ENCODE data around the gene GIMAP4. TPM values are rescaled to one million over a fixed set of nuclear protein-coding genes. Genes with fewer than 3 reads are reported as not detected.

GIMAP4 gene
- total RNA-seq = 0.09 TPM in 1 of 2 replicates, not detected in the other

DNA sequence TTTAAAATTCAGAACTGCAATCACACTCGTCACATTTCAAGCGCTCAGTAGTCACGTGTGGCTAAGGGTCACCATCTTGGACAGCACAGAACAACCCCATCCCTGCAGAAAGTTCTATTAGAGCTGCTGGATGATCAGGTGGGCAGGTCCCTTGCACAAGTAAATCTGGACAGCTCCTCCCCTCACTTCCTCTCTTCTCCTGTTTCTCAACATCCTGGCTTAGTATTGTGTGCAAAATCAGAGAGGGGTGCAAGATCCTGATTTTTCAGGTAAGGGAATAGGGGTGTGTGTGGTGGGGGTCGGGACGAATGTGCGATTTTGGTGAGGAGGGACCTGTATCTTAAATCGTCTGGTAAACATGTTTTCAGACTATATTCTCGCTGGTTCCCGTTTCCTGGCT lies at the start of gene GIMAP4:
Gene GIMAP4, plus strand, starts transcription at position 222 of the 400 bp plus-strand sequence. CDS start 2,512 bp downstream, outside the sequence.

Other genes starting within 250 kb of the GIMAP4 start
- gene LRRC61, start 244.0 kb upstream of the GIMAP4 start, total RNA-seq = 0.69 and 1.4 TPM in 2 replicates
- gene ACTR3C, start 243.8 kb upstream of the GIMAP4 start, total RNA-seq = 0.26 and 2.0 TPM in 2 replicates
- 2.4 and 11.5 TPM in 2 replicates for gene RARRES2, start 225.8 kb upstream of the GIMAP4 start, total RNA-seq
- 12.5 and 24.4 TPM in 2 replicates for gene REPIN1, start 198.6 kb upstream of the GIMAP4 start, total RNA-seq
- gene ZNF775, start 188.1 kb upstream of the GIMAP4 start, total RNA-seq = 6.8 and 7.1 TPM in 2 replicates
- under 0.01 TPM in 1 of 2 replicates, not detected in the other for gene GIMAP8, start 116.8 kb upstream of the GIMAP4 start, total RNA-seq
- gene GIMAP7, start 52.5 kb upstream of the GIMAP4 start, total RNA-seq = not detected in 2 replicates
- not detected in 2 replicates for gene GIMAP6, start 65.0 kb downstream of the GIMAP4 start, total RNA-seq
- gene GIMAP2, start 118.3 kb downstream of the GIMAP4 start, total RNA-seq = under 0.01 and 0.17 TPM in 2 replicates
- gene GIMAP1, start 149.2 kb downstream of the GIMAP4 start, total RNA-seq = 0.09 TPM in 1 of 2 replicates, not detected in the other
- gene GIMAP5, start 170.0 kb downstream of the GIMAP4 start, total RNA-seq = not detected in 2 replicates
- 0.09 TPM in 1 of 2 replicates, not detected in the other for gene TMEM176B, start 233.0 kb downstream of the GIMAP4 start, total RNA-seq
- gene TMEM176A, start 233.4 kb downstream of the GIMAP4 start, total RNA-seq = not detected in 2 replicates

Data from bronchial smooth muscle cell (primary cell).